Mesothelial cell of epicardium (in vitro differentiated cells): ENCODE measurements around the gene PPP2R5B. TPM values are rescaled to one million over a fixed set of nuclear protein-coding genes. Genes with fewer than 3 reads are reported as not detected.

Experiments used
- DNase-seq, 2 experiments: peaks; one replicate each; pipeline ENCODE4 v3.0.0; 2021; ENCODE audit warnings: low spot score in 2 of 2; ENCODE audit not compliant: unreplicated experiment in 2 of 2
- H3K27ac Mint-ChIP-seq: 2 replicates; pipeline ENCODE4 v1.8.0; 2021; ENCODE audit warnings: mixed read lengths
- H3K27me3 Mint-ChIP-seq: 2 replicates; pipeline ENCODE4 v1.8.0; 2021; ENCODE audit warnings: low read depth, mixed read lengths
- H3K36me3 Mint-ChIP-seq: 2 replicates; pipeline ENCODE4 v1.8.0; 2021; ENCODE audit warnings: mixed read lengths
- H3K4me1 Mint-ChIP-seq: 2 replicates; pipeline ENCODE4 v1.8.0; 2021; ENCODE audit warnings: mixed read lengths
- H3K4me3 Mint-ChIP-seq: 2 replicates; pipeline ENCODE4 v1.8.0; 2021; ENCODE audit warnings: mild to moderate bottlenecking, moderate library complexity, mixed read lengths
- H3K9me3 Mint-ChIP-seq: 2 replicates; pipeline ENCODE4 v1.8.0; 2021; ENCODE audit warnings: mixed read lengths
- CTCF ChIP-seq: fragments of 200-600 bp; sonication (generic); IDR thresholded peaks from one replicate; pipeline ENCODE4 v1.5.0; 2021; ENCODE audit warnings: antibody characterized with exemption; ENCODE audit not compliant: unreplicated experiment
- total RNA-seq: library from RNA; stranded (reverse); gene quantifications from 3 replicates; pipeline ENCODE4 v1.2.1, GENCODE V29; 2021

Gene PPP2R5B
- total RNA-seq, 1 donor from 2014 or later: 13.5 TPM

- Mint-ChIP-seq H3K4me1 (peaks cover 25% of the 10 kb centered on the region), H3K27me3 (no peaks in the 10 kb centered on the region), H3K9me3 (no peaks in the 10 kb centered on the region), H3K36me3 (no peaks in the 10 kb centered on the region), H3K4me3 (no peak overlapping the region), H3K27ac (no peak overlapping the region)
- TF ChIP-seq CTCF: no peak
- no peak for DNase-seq
These were observed 3.1 kb upstream of the PPP2R5B start for GRCh38 chr11:64921384-64921783.

GRCh38 chr11:64923151-64923661, 1.3 kb upstream of the PPP2R5B start:
- no peak for DNase-seq
- TF ChIP-seq CTCF: no peak
- no peaks in the 10 kb centered on the region for H3K9me3 Mint-ChIP-seq
- no peak overlapping the region for H3K27ac Mint-ChIP-seq
- peak overlapping the region; percentile 92 for H3K4me3 Mint-ChIP-seq
- H3K36me3 Mint-ChIP-seq: peaks cover 2% of the 10 kb centered on the region
- H3K4me1 Mint-ChIP-seq: peaks cover 14% of the 10 kb centered on the region
- no peaks in the 10 kb centered on the region for H3K27me3 Mint-ChIP-seq

- no peaks in the 10 kb centered on the region for H3K27me3 Mint-ChIP-seq
- H3K4me1 Mint-ChIP-seq: peaks cover 13% of the 10 kb centered on the region
- H3K36me3 Mint-ChIP-seq: peaks cover 5% of the 10 kb centered on the region
- peak overlapping the region; percentile 92 for H3K4me3 Mint-ChIP-seq
- no peak overlapping the region for H3K27ac Mint-ChIP-seq
- no peaks in the 10 kb centered on the region for H3K9me3 Mint-ChIP-seq
- no peak for DNase-seq
- no peak for TF ChIP-seq CTCF
These were observed 408 bp downstream of the PPP2R5B start for GRCh38 chr11:64924910-64925284.

- Mint-ChIP-seq H3K27ac (no peak overlapping the region), H3K4me3 (peak overlapping the region; percentile 92), H3K36me3 (peaks cover 11% of the 10 kb centered on the region), H3K9me3 (no peaks in the 10 kb centered on the region), H3K4me1 (peaks cover 13% of the 10 kb centered on the region), H3K27me3 (no peaks in the 10 kb centered on the region)
- TF ChIP-seq CTCF: no peak
- no peak for DNase-seq
These were observed 1.3 kb downstream of the PPP2R5B start for GRCh38 chr11:64925536-64926436.

GRCh38 chr11:64926689-64927088, 2.2 kb downstream of the PPP2R5B start:
- Mint-ChIP-seq H3K9me3 (no peaks in the 10 kb centered on the region), H3K27me3 (no peaks in the 10 kb centered on the region), H3K36me3 (peaks cover 17% of the 10 kb centered on the region), H3K27ac (no peak overlapping the region), H3K4me1 (peaks cover 13% of the 10 kb centered on the region), H3K4me3 (no peak overlapping the region)
- no peak for DNase-seq
- no peak for TF ChIP-seq CTCF
